Keratinocyte (primary cell): ENCODE results near the gene ITIH3.

ENCODE experiments used
- EZH2 ChIP-seq: IDR thresholded peaks from one replicate; pipeline ENCODE4 v1.6.1; 2012; ENCODE audit warnings: inconsistent platforms, mild to moderate bottlenecking, low read length, moderate library complexity
- TF ChIP-seq, protein P1 (sequence below), 3 experiments: IDR thresholded peaks in 1 of 3; conservative IDR thresholded peaks in 1 of 3; optimal IDR thresholded peaks in 1 of 3; 2 replicates in 2 of 3; 3 replicates in 1 of 3; pipeline versions ENCODE3 to v1.5.1; 2011; ENCODE audit warnings: low read length in 3 of 3, mild to moderate bottlenecking in 3 of 3, moderate library complexity in 2 of 3, control low read depth in 1 of 3, inconsistent platforms in 1 of 3; ENCODE audit not compliant: insufficient read depth in 2 of 3; ENCODE audit errors: extremely low read depth in 1 of 3

DNA sequence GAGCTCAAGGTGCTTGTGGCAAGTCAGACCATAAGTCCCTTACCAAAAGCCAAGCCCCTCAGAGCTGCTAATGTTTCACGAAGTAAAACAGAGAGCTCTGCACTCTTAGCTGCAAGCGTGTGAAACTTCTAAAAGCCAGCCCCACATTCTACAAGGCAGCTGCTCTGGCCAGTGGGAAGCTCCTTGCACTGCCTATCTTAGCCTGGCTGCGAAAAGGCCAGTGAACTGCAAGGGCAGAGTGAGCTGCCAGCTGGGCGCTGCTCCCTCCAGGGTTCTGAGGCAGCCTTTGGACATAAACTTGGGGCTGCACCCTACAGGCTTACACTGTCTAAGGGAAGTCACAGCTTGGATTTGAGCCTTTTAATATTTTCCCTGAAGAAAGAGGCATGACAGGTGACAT lies 42.4 kb downstream of the ITIH3 start:
- TF ChIP-seq, protein P1, sequence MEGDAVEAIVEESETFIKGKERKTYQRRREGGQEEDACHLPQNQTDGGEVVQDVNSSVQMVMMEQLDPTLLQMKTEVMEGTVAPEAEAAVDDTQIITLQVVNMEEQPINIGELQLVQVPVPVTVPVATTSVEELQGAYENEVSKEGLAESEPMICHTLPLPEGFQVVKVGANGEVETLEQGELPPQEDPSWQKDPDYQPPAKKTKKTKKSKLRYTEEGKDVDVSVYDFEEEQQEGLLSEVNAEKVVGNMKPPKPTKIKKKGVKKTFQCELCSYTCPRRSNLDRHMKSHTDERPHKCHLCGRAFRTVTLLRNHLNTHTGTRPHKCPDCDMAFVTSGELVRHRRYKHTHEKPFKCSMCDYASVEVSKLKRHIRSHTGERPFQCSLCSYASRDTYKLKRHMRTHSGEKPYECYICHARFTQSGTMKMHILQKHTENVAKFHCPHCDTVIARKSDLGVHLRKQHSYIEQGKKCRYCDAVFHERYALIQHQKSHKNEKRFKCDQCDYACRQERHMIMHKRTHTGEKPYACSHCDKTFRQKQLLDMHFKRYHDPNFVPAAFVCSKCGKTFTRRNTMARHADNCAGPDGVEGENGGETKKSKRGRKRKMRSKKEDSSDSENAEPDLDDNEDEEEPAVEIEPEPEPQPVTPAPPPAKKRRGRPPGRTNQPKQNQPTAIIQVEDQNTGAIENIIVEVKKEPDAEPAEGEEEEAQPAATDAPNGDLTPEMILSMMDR (optimal IDR thresholded peaks at IDR 0.05 in 1 of 3, IDR thresholded peaks at IDR 0.05 in 1 of 3, conservative IDR thresholded peaks at IDR 0.05 in 1 of 3; ENCODE audit: extremely low read depth in 1 of 3, insufficient read depth in 2 of 3, low read length in 3 of 3): no peak
- TF ChIP-seq EZH2: no peak
